HG03097 (cell line): ENCODE measurements around the gene JAK3.
"Not testable (repeated sequence)": the region's sequence is repeated elsewhere in the genome, so short reads cannot be mapped to it uniquely, and the experiment has no call there.

Experiments used
- ATAC-seq: cut with Tn5 transposase; IDR thresholded peaks from one replicate; pipeline ENCODE4 v1.9.1; 2021; ENCODE audit not compliant: unreplicated experiment, low FRiP score

The JAK3 gene

DNA sequence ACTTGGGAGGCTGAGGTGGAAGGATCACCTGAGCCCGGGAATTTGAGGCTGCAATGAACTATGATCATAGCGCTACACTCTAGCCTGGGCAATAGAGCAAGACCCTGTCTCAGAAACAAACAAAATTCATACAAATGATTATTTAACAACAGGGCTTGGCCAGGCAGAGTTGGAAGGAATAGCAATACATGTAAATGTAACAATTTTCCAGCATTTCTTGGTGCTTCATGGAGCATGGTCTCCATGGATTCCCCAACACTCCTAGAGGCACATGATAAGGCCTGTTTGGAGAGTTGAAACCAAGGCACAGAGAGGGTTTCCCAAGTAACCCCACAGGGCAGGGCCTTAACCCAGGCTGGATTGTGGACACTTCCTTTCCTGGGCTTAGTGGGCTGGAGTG lies 36.7 kb downstream of the JAK3 start:
- no peak for ATAC-seq

GRCh38 chr19:17807731-17808316 lies 40.0 kb downstream of the JAK3 start:
- ATAC-seq: no peak

- no peak for ATAC-seq
These were observed 40.8 kb downstream of the JAK3 start for GRCh38 chr19:17806945-17807344.

- ATAC-seq: no peak
These were observed 42.4 kb downstream of the JAK3 start for GRCh38 chr19:17805427-17805826.

- no peak for ATAC-seq
These were observed 44.4 kb downstream of the JAK3 start for GRCh38 chr19:17803264-17803896.

DNA sequence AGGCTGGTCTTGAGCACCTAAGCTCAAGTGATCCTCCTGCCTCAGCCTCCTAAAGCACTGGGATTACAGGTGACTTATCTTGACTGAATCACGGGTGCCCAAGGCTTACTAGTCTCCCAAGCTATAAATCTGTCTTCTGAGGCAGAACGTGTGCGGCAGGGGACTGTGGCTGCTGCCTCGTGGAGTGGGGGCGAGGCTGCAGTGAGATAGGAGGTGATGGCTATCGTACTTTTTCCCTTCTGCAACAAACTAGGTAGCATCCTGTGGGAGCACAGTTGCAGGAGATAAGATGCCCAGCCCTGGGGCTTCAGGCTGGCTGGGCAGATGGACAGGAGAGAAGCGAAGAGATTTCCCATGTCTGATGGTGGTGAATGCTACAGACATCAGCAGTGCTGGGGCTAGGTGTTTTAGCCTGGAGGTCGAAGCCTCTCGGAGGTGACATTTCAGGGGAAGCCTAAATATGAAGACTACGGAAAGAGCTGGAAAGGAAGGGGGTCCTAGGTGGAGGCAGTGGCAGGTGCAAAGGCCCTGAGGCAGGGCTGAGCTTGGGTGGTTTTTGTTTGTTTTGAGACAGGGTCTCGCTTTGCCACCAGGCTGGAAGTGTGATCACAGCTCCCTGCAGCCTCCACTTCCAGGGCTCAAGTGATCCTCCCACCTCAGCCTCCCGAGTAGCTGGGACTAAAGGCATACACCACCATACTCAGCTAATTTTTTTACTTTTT lies 45.5 kb downstream of the JAK3 start:
- ATAC-seq: no peak

DNA sequence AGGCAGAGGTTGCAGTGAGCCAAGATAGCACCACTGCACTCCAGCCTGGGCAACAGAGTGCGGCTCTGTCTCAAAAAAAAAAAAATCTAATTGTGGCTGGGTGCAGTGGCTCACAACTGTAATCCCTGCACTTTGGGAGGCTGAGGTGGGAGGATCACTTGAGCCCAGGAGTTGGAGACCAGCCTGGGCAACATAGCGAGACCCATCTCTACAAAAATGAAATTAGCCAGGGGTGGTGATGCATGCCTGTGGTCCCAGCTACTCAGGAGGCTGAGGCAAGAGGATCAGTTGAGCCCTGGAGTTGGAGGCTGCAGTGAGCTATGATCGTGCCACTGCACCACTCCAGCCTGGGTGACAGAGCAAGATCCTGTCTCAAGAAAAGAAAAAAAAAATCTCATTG lies 49.2 kb downstream of the JAK3 start:
- ATAC-seq: not testable (repeated sequence)

DNA sequence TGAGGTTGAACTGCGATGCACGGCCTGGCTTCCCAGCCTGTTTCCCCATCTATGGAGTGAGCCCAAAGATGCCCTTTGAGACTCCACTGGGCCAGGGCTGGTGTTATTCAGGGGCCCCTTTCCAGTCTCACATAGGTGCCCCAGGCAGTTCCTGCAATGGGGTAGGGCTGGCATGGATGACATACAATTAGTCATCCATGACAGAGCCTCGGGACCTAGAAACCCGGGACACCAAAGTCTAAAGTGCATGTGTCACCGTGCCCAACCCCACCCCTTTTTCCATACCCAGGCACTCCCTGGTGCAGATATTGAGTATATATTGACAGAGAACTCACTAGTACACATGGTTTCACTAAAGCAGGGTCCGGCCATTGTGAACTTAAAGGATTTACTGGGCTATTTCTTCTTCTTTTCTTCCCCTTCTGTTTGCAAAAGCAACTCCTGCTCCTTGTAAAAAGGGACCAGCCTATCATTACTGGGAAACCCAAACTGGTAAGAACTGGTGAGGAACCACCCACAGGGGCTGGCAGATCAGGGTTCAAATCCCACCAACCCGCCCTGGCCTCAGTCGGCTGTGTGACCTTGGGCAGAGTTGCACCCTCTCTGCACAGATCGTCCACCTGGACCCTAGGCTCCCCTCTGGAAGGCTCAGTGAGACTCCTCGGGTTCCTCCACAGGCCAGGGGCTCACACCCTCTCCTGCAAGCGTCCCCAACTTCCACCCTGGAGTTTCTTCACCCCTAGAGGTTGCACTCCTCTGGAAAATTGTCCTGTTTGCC lies 50.2 kb downstream of the JAK3 start:
- ATAC-seq: no peak

DNA sequence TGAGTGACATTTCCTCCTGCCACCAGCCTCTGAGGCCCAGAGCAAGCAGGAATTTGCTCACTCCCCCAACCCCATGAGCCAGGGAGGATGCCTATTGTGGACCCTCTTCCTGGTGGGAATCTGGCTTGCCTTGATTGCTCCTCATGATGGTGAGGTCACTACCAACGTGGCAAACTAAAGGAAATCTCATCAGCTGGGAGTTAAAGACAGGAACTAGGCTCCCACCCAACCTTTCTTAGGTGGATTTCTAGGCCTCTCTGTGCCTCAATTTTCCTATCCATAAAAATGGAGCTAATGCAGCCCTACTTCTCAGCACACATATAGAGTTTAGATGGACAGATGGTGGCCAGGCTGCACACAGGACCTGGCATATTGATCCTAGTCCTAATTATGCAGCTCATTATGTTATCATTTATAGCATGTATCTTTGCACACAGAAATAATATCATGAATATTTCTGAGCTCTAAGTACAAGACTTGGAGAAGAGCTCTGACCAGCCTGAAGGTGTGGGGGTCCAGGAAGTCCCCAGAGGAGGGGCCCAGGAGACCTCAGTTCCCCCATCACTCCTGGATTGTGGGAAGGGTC lies 50.9 kb downstream of the JAK3 start:
- no peak for ATAC-seq

GRCh38 chr19:17796013-17796837 lies 51.6 kb downstream of the JAK3 start:
- no peak for ATAC-seq

GRCh38 chr19:17795495-17795856 lies 52.3 kb downstream of the JAK3 start:
- ATAC-seq: no peak

DNA sequence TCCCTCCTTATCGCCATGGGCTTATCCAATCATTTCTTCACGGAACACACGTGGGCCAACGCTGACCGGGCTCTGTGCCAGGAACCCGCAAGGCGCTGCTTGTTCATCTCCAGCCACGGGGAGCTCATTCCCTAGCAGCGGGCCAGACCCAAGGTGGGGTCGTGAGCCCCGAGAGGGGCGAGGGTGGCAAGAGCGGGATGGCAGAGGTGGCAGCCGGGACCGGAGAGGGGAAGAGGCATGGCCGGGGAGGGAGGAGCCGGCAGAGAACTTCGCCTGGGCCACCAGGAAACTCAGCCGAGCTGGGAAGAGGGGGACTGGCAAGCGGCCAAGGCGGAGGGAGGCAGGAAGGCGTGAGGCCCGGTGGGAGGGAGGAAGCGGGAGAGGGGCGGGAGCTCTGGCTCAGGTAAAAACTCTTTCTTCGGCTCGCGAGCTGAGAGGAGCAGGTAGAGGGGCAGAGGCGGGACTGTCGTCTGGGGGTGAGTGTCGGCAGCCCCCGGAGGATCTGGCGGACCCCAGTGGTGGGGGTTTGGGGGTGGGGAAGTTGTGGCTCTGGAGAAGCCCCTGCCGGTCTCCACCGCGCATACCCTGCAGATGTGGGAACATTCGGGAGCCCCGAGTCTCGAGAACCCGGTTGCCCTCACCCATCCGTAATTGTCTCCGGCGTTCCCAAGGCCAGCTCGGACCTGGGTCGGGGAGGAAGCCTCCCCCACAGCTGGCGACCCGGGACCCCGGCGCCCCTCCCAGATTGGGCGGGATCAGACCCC lies 52.9 kb downstream of the JAK3 start, which contains the start of gene B3GNT3:
Gene B3GNT3 (plus strand): TSS at position 408 of the 764 bp plus-strand sequence. CDS start 12,670 bp downstream, outside the sequence.
- no peak for ATAC-seq

DNA sequence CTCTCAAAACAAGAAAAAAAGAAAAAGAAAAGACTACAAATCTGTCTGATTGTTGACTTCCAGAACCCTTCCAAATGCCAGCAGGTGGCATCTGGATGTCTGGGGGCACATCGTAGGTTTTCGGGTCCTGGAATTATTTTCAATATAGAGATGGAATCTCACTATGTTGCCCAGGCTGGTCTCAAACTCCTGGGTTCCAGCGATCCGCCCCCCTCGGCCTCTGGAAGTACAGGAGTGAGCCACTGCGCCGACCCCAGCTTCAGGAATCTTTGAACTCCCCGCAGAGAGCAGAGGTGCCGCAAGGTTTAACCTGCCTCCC lies 53.4 kb downstream of the JAK3 start:
- no peak for ATAC-seq

GRCh38 chr19:17790059-17790780 lies 57.6 kb downstream of the JAK3 start:
- no peak for ATAC-seq

- ATAC-seq: no peak
These were observed 59.1 kb downstream of the JAK3 start for GRCh38 chr19:17788632-17789031.

DNA sequence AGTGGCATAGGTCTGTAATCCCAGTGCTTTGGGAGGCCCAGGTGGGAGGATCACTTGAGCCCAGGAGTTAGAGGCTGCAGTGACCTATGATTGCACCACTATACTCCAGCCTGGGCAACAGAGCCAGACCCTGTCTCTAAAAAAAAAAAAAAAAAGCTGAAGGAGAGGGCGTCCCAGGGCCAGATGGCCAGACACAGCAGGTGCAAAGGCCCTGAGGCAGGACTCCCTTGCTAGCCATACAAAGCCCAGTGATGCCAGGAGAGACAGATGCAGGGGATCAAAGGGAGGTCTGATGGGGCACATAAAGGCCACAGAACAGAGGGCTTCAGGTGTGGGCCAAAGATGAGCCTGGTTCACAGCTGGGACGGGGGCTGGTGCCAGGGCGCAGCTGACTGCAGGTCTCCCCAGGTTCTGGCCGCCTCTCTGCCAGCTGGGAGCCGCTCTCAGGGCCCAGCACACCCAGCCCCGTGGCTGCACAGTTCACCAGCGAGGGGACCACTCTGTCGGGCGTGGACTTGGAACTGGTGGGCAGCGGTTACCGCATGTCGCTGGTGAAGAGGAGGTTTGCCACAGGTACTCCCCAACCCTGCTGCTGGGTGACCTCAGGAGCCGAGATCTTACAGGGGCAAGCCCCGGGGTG lies 60.4 kb downstream of the JAK3 start:
- ATAC-seq: no peak

DNA sequence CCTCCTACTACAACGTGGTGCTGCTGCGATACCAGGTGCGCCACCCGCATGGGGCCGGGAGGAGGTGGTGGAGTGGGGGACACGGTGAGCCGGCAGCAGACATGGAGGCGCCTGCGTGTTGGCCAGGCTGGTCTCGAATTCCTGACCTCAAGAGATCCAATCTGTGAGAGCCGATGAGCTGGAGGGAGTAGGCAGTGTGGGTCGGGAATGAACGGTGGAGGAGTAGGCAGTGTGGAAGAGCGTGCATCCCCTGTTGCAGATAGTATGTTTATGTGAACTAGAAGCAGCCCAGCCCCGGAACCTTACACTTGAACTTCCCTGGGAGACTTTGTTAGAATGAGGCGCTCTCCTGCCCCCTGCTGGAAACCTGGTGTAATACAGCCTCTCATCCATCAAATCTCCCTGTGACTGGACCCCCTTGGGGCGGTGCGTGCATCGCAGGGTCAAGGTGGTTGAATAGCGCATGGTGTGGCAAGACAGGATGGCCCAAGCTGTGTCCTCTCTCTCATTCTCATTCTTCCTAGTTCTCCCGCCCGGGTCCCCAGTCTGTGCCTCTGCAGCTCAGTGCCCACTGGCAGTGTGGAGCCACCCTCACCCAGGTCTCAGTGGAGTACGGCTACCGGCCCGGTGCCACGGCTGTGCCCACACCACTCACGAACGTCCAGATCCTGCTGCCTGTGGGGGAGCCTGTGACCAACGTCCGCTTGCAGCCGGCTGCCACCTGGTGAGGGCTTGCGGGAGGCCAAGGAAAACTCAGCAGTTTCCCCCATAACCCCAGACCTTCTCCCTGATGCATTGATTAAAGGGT lies 63.4 kb downstream of the JAK3 start:
- ATAC-seq: no peak
